ENCODE results near the gene REST.
A peak's percentile ranks its signal among the peaks of the same experiment; 100 is the strongest.
"Not testable (repeated sequence)": the region's sequence is repeated elsewhere in the genome, so short reads cannot be mapped to it uniquely, and the experiment has no call there.

Gene REST

GRCh38 chr4:56908206-56909085, 746 bp downstream of the REST start:
- DNase-seq (ENCODE audit: low read depth): peak; percentile 59

- DNase-seq (ENCODE audit: low read depth): peak; percentile 50
These were observed 1.6 kb downstream of the REST start for GRCh38 chr4:56909086-56909894.

- no peak for DNase-seq (ENCODE audit: low read depth)
These were observed 2.7 kb downstream of the REST start for GRCh38 chr4:56910172-56910967.

GRCh38 chr4:56914336-56914735, 6.6 kb downstream of the REST start:
- no peak for DNase-seq (ENCODE audit: low read depth)

- not testable (repeated sequence) for DNase-seq (ENCODE audit: low read depth)
These were observed 7.3 kb downstream of the REST start for GRCh38 chr4:56914977-56915376.

GRCh38 chr4:56927196-56927595, 19.5 kb downstream of the REST start:
- no peak for DNase-seq (ENCODE audit: low read depth)

- no peak for DNase-seq (ENCODE audit: low read depth)
These were observed 22.9 kb downstream of the REST start for GRCh38 chr4:56930638-56931037.

- DNase-seq (ENCODE audit: low read depth): no peak
These were observed 24.2 kb downstream of the REST start for GRCh38 chr4:56931924-56932323.

- peak; percentile 42 for DNase-seq (ENCODE audit: low read depth)
These were observed 29.6 kb downstream of the REST start for GRCh38 chr4:56937262-56937661.

GRCh38 chr4:56939826-56940225, 32.1 kb downstream of the REST start:
- not testable (repeated sequence) for DNase-seq (ENCODE audit: low read depth)

- no peak for DNase-seq (ENCODE audit: low read depth)
These were observed 32.7 kb downstream of the REST start for GRCh38 chr4:56940403-56940802.

GRCh38 chr4:56940971-56941370, 33.3 kb downstream of the REST start:
- DNase-seq (ENCODE audit: low read depth): no peak

- no peak for DNase-seq (ENCODE audit: low read depth)
These were observed 33.7 kb downstream of the REST start for GRCh38 chr4:56941403-56941802.

- DNase-seq (ENCODE audit: low read depth): no peak
These were observed 46.2 kb downstream of the REST start for GRCh38 chr4:56953680-56954520.

GRCh38 chr4:56958111-56958517, 50.4 kb downstream of the REST start:
- peak; percentile 99 for DNase-seq (ENCODE audit: low read depth)

- peak; percentile 28 for DNase-seq (ENCODE audit: low read depth)
These were observed 51.4 kb downstream of the REST start for GRCh38 chr4:56959100-56959499.

- DNase-seq (ENCODE audit: low read depth): no peak
These were observed 53.4 kb downstream of the REST start for GRCh38 chr4:56961107-56961500.

- DNase-seq (ENCODE audit: low read depth): no peak
These were observed 63.7 kb downstream of the REST start for GRCh38 chr4:56971383-56971782.

GRCh38 chr4:56972389-56972788, 64.7 kb downstream of the REST start:
- no peak for DNase-seq (ENCODE audit: low read depth)

- no peak for DNase-seq (ENCODE audit: low read depth)
These were observed 65.1 kb downstream of the REST start for GRCh38 chr4:56972809-56973208.

GRCh38 chr4:56973336-56973735, 65.6 kb downstream of the REST start:
- no peak for DNase-seq (ENCODE audit: low read depth)
